LNCaP clone FGC (cell line): ENCODE data around the gene EIF2S3.
A peak's percentile ranks its signal among the peaks of the same experiment; 100 is the strongest.
"Not testable (repeated sequence)": the region's sequence is repeated elsewhere in the genome, so short reads cannot be mapped to it uniquely, and the experiment has no call there.

Experiments
- DNase-seq: peaks from one replicate; pipeline ENCODE4 v3.0.0-alpha.2; 2011; ENCODE audit warnings: low read depth
- H3K4me3 ChIP-seq: 2 replicates; pipeline ENCODE4 v1.5.1; 2011; ENCODE audit warnings: mild to moderate bottlenecking, low read depth, low read length, control low read depth
- CTCF ChIP-seq: IDR thresholded peaks from 2 replicates; pipeline ENCODE4 v1.5.1; 2012; ENCODE audit warnings: mild to moderate bottlenecking; ENCODE audit not compliant: control insufficient read depth, insufficient read depth; ENCODE audit errors: extremely low read depth

Gene EIF2S3

GRCh38 chrX:24055043-24055356 is 244 bp downstream of the EIF2S3 start:
- no peak for TF ChIP-seq CTCF
- H3K4me3 ChIP-seq, result no peak overlapping the region
- DNase-seq, result no peak

- no peak overlapping the region for H3K4me3 ChIP-seq
- DNase-seq, result no peak
- no peak for TF ChIP-seq CTCF
These were observed 8.7 kb downstream of the EIF2S3 start for GRCh38 chrX:24063488-24063887.

GRCh38 chrX:24069877-24070276 is 15.1 kb downstream of the EIF2S3 start:
- TF ChIP-seq CTCF, result no peak
- DNase-seq, result no peak
- no peak overlapping the region for H3K4me3 ChIP-seq

GRCh38 chrX:24079411-24079810 is 24.7 kb downstream of the EIF2S3 start:
- H3K4me3 ChIP-seq, result no peak overlapping the region
- no peak for TF ChIP-seq CTCF
- no peak for DNase-seq

GRCh38 chrX:24080245-24080644 is 25.5 kb downstream of the EIF2S3 start:
- H3K4me3 ChIP-seq, DNase-seq: not testable (repeated sequence)

GRCh38 chrX:24080704-24081103 is 25.9 kb downstream of the EIF2S3 start:
- no peak for TF ChIP-seq CTCF
- no peak overlapping the region for H3K4me3 ChIP-seq
- no peak for DNase-seq

GRCh38 chrX:24081661-24082154 is 27.0 kb downstream of the EIF2S3 start:
- no peak for DNase-seq
- peak; percentile 55 for TF ChIP-seq CTCF
- no peak overlapping the region for H3K4me3 ChIP-seq
